Skeletal muscle satellite cell (primary cell): ENCODE data around the gene CD79A.

ENCODE experiments used
- H3K27me3 ChIP-seq: 2 replicates; pipeline ENCODE4 v1.7.0; 2013; ENCODE audit warnings: low read length; ENCODE audit not compliant: control insufficient read depth, insufficient read depth
- H3K36me3 ChIP-seq: 2 replicates; pipeline ENCODE4 v1.7.0; 2013; ENCODE audit warnings: mild to moderate bottlenecking, control low read depth, low read length; ENCODE audit not compliant: insufficient read depth
- H3K4me1 ChIP-seq: 2 replicates; pipeline ENCODE4 v1.7.0; 2013; ENCODE audit warnings: low read length; ENCODE audit not compliant: control insufficient read depth, insufficient read depth
- H3K4me2 ChIP-seq: 2 replicates; pipeline ENCODE4 v1.7.0; 2013; ENCODE audit warnings: mild to moderate bottlenecking, low read length
- H3K4me3 ChIP-seq: 2 replicates; pipeline ENCODE4 v1.7.0; 2013; ENCODE audit warnings: low read length
- H3K9ac ChIP-seq: 2 replicates; pipeline ENCODE4 v1.7.0; 2013; ENCODE audit warnings: mild to moderate bottlenecking, low read depth, low read length, moderate library complexity
- H3K9me3 ChIP-seq: replicated peaks from 2 replicates; pipeline ENCODE4 v1.7.0; 2013; ENCODE audit warnings: mild to moderate bottlenecking, control low read depth, low read length

The CD79A gene

GRCh38 chr19:41888926-41889325, 11.8 kb downstream of the CD79A start:
- Histone ChIP-seq H3K27me3 (no peaks in the 10 kb centered on the region), H3K4me1 (peaks cover 24% of the 10 kb centered on the region), H3K4me3 (no peak overlapping the region), H3K36me3 (peaks cover 34% of the 10 kb centered on the region), H3K9ac (no peak overlapping the region), H3K4me2 (no peak overlapping the region), H3K9me3 (no peaks in the 10 kb centered on the region)

- Histone ChIP-seq H3K4me1 (peaks cover 21% of the 10 kb centered on the region), H3K27me3 (no peaks in the 10 kb centered on the region), H3K4me2 (no peak overlapping the region), H3K36me3 (peaks cover 41% of the 10 kb centered on the region), H3K9me3 (no peaks in the 10 kb centered on the region), H3K9ac (no peak overlapping the region), H3K4me3 (no peak overlapping the region)
Observed at GRCh38 chr19:41889896-41890295, 12.8 kb downstream of the CD79A start.

GRCh38 chr19:41890936-41891335, 13.9 kb downstream of the CD79A start:
- Histone ChIP-seq H3K27me3 (no peaks in the 10 kb centered on the region), H3K4me1 (peaks cover 18% of the 10 kb centered on the region), H3K9me3 (no peaks in the 10 kb centered on the region), H3K9ac (no peak overlapping the region), H3K4me2 (no peak overlapping the region), H3K4me3 (no peak overlapping the region), H3K36me3 (peaks cover 50% of the 10 kb centered on the region)

GRCh38 chr19:41892173-41892902, 15.3 kb downstream of the CD79A start:
- H3K4me1 ChIP-seq = peaks cover 5% of the 10 kb centered on the region
- H3K9me3 ChIP-seq = no peaks in the 10 kb centered on the region
- H3K36me3 ChIP-seq = peaks cover 50% of the 10 kb centered on the region
- H3K4me3 ChIP-seq = no peak overlapping the region
- H3K4me2 ChIP-seq = no peak overlapping the region
- no peaks in the 10 kb centered on the region for H3K27me3 ChIP-seq
- no peak overlapping the region for H3K9ac ChIP-seq

GRCh38 chr19:41893899-41894298, 16.8 kb downstream of the CD79A start:
- Histone ChIP-seq H3K4me1 (no peaks in the 10 kb centered on the region), H3K4me2 (no peak overlapping the region), H3K4me3 (no peak overlapping the region), H3K27me3 (no peaks in the 10 kb centered on the region), H3K36me3 (peaks cover 57% of the 10 kb centered on the region), H3K9ac (no peak overlapping the region), H3K9me3 (no peaks in the 10 kb centered on the region)

- Histone ChIP-seq H3K4me2 (no peak overlapping the region), H3K4me1 (no peaks in the 10 kb centered on the region), H3K36me3 (peaks cover 55% of the 10 kb centered on the region), H3K4me3 (no peak overlapping the region), H3K9me3 (no peaks in the 10 kb centered on the region), H3K27me3 (no peaks in the 10 kb centered on the region), H3K9ac (no peak overlapping the region)
Observed at GRCh38 chr19:41894350-41894749, 17.3 kb downstream of the CD79A start.

- Histone ChIP-seq H3K27me3 (no peaks in the 10 kb centered on the region), H3K9ac (no peak overlapping the region), H3K9me3 (no peaks in the 10 kb centered on the region), H3K4me1 (no peaks in the 10 kb centered on the region), H3K4me3 (no peak overlapping the region), H3K4me2 (no peak overlapping the region), H3K36me3 (peaks cover 59% of the 10 kb centered on the region)
Observed at GRCh38 chr19:41895745-41896580, 18.9 kb downstream of the CD79A start.

GRCh38 chr19:41896581-41896942, 19.5 kb downstream of the CD79A start:
- peaks cover 61% of the 10 kb centered on the region for H3K36me3 ChIP-seq
- no peaks in the 10 kb centered on the region for H3K27me3 ChIP-seq
- H3K4me2 ChIP-seq = no peak overlapping the region
- H3K4me1 ChIP-seq = no peaks in the 10 kb centered on the region
- no peak overlapping the region for H3K9ac ChIP-seq
- H3K4me3 ChIP-seq = no peak overlapping the region
- H3K9me3 ChIP-seq = no peaks in the 10 kb centered on the region

GRCh38 chr19:41897181-41897580, 20.1 kb downstream of the CD79A start:
- Histone ChIP-seq H3K27me3 (no peaks in the 10 kb centered on the region), H3K4me1 (no peaks in the 10 kb centered on the region), H3K9ac (no peak overlapping the region), H3K9me3 (no peaks in the 10 kb centered on the region), H3K36me3 (peaks cover 61% of the 10 kb centered on the region), H3K4me3 (no peak overlapping the region), H3K4me2 (no peak overlapping the region)

- Histone ChIP-seq H3K9me3 (no peaks in the 10 kb centered on the region), H3K36me3 (peaks cover 61% of the 10 kb centered on the region), H3K4me2 (no peak overlapping the region), H3K9ac (no peak overlapping the region), H3K27me3 (no peaks in the 10 kb centered on the region), H3K4me3 (no peak overlapping the region), H3K4me1 (no peaks in the 10 kb centered on the region)
Observed at GRCh38 chr19:41897820-41898219, 20.7 kb downstream of the CD79A start.

- Histone ChIP-seq H3K9me3 (no peaks in the 10 kb centered on the region), H3K4me1 (no peaks in the 10 kb centered on the region), H3K9ac (no peak overlapping the region)
Observed at GRCh38 chr19:41898235-41898634, 21.2 kb downstream of the CD79A start.

More at GRCh38 chr19:41898235-41898634, 21.2 kb downstream of the CD79A start:
- Histone ChIP-seq H3K27me3 (no peaks in the 10 kb centered on the region), H3K4me2 (no peak overlapping the region), H3K4me3 (no peak overlapping the region), H3K36me3 (peaks cover 63% of the 10 kb centered on the region)
